ENCODE measurements around the gene HPN.

HPN gene

DNA sequence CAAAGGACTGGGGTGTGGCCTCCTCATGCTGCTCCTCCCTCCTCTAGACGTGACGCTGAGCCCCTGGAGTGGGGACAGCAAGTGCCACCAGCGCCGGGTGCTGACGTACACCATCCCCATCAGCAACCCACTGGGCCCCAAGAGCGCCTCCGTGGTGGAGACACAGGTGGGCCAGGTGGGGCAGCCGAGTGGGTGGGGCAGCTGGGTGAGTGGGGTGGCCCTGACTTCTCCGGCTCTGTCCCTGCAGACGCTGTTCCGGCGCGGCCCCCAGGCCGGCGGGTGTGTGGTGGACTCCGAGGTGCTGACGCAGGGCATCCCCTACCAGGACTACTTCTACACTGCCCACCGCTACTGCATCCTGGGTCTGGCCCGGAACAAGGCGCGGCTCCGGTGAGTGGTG lies 22.4 kb upstream of the HPN start:
- H3K9me3 ChIP-seq (ENCODE audit: severe bottlenecking) = no peaks in the 10 kb centered on the region
- no peak for DNase-seq
- H3K27me3 ChIP-seq (ENCODE audit: insufficient read depth, low read depth, severe bottlenecking) = no peaks in the 10 kb centered on the region
- H3K27ac ChIP-seq = no peak overlapping the region
- TF ChIP-seq, protein P1, sequence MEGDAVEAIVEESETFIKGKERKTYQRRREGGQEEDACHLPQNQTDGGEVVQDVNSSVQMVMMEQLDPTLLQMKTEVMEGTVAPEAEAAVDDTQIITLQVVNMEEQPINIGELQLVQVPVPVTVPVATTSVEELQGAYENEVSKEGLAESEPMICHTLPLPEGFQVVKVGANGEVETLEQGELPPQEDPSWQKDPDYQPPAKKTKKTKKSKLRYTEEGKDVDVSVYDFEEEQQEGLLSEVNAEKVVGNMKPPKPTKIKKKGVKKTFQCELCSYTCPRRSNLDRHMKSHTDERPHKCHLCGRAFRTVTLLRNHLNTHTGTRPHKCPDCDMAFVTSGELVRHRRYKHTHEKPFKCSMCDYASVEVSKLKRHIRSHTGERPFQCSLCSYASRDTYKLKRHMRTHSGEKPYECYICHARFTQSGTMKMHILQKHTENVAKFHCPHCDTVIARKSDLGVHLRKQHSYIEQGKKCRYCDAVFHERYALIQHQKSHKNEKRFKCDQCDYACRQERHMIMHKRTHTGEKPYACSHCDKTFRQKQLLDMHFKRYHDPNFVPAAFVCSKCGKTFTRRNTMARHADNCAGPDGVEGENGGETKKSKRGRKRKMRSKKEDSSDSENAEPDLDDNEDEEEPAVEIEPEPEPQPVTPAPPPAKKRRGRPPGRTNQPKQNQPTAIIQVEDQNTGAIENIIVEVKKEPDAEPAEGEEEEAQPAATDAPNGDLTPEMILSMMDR (IDR thresholded peaks at IDR 0.05; ENCODE audit: low read depth, low read length) = no peak
- H3K36me3 ChIP-seq = peaks cover 97% of the 10 kb centered on the region
- H3K4me3 ChIP-seq (ENCODE audit: low read depth, low read length) = no peak overlapping the region

DNA sequence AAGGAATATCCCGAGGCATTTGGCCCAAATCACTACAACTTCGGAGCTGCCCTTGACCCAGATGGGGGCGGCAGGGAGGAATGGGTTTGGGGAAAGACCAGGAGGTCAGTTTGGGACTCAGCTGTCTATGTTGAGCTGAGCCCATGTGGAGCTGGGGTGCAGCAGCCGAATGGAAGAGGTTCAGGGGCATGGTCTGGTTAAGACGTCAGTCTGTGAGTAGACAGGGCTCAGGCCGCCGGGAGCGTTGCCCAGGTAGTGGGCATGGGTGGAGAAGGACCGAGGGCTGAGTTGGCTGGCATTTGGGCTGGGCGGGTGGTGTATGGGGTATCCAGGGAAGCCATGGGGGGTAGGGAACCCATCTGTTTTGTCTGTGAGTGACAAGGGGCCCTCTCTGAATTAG lies 20.5 kb upstream of the HPN start:
- no peak overlapping the region for H3K4me3 ChIP-seq (ENCODE audit: low read depth, low read length)
- no peak overlapping the region for H3K27ac ChIP-seq
- H3K27me3 ChIP-seq (ENCODE audit: insufficient read depth, low read depth, severe bottlenecking) = no peaks in the 10 kb centered on the region
- TF ChIP-seq, protein P1 (IDR thresholded peaks at IDR 0.05; ENCODE audit: low read depth, low read length) = no peak
- peaks cover 92% of the 10 kb centered on the region for H3K36me3 ChIP-seq
- no peak for DNase-seq
- no peaks in the 10 kb centered on the region for H3K9me3 ChIP-seq (ENCODE audit: severe bottlenecking)

DNA sequence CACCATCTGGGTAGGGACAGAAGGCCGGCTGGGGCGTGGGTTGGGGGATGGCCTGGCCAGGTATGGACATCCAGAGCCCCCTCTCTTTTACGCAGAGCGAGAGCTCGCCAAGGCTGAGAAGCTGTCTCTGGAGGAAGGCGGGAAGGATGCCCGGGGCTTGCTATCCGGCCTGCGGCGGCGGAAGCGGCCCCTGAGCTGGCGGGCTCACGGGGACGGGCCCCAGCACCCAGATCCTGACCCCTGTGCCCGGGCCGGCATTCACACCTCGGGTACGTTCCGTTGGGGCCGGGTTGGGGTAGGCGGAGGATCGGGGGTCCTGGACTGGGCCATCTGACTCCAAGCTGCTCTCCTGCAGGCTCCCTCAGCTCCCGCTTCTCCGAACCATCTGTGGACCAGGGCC lies 19.9 kb upstream of the HPN start:
- TF ChIP-seq, protein P1 (IDR thresholded peaks at IDR 0.05; ENCODE audit: low read depth, low read length) = no peak
- Histone ChIP-seq H3K27ac (no peak overlapping the region; the same call in 1 of the 2 replicates), H3K4me3 (ENCODE audit: low read depth, low read length) (no peak overlapping the region), H3K9me3 (ENCODE audit: severe bottlenecking) (no peaks in the 10 kb centered on the region), H3K27me3 (ENCODE audit: insufficient read depth, low read depth, severe bottlenecking) (no peaks in the 10 kb centered on the region), H3K36me3 (peaks cover 90% of the 10 kb centered on the region)
- DNase-seq = no peak

DNA sequence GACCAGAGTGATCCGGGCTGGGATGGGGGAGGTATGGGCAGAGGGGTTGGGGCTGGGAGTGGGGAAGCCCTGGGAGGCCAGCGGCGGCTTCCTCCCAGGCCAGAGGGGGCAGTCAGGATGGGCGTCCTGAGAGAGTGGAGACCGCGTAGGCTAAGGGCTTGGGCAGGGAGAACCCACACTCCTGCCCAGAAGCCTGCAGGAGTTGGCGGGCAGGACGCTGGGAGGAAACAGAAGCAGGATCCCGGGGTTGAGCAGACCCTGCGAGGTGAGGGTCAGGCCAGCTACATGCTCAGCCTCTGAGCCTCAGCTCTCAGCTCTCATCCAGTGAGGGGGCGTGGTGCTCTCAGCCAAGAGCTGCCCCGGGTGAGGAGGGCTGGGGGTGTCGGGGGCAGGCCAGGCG lies 19.1 kb upstream of the HPN start:
- no peak for DNase-seq
- Histone ChIP-seq H3K9me3 (ENCODE audit: severe bottlenecking) (no peaks in the 10 kb centered on the region), H3K27me3 (ENCODE audit: insufficient read depth, low read depth, severe bottlenecking) (no peaks in the 10 kb centered on the region), H3K36me3 (peaks cover 89% of the 10 kb centered on the region), H3K27ac (no peak overlapping the region), H3K4me3 (ENCODE audit: low read depth, low read length) (no peak overlapping the region)
- TF ChIP-seq, protein P1 (IDR thresholded peaks at IDR 0.05; ENCODE audit: low read depth, low read length) = no peak

DNA sequence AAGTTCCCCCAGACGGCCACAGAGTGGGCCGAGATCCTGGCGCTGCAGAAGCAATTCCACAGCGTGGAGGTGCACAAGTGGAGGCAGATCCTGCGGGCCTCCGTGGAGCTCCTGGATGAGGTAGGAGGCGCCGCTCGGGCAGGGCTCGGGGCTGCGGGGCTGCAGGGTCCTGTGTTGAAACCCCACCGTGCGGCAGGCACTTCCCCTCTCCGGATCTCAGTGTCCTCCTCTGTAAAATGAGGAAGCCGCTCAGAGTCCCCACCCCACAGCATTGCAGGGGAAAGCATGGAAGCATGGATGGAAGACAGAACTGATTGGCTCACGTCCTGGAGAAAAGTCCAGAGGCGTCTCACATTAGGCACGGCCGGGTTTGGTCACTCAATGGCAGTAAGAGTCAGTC lies 18.1 kb upstream of the HPN start:
- no peak for DNase-seq
- Histone ChIP-seq H3K27me3 (ENCODE audit: insufficient read depth, low read depth, severe bottlenecking) (no peaks in the 10 kb centered on the region), H3K9me3 (ENCODE audit: severe bottlenecking) (no peaks in the 10 kb centered on the region), H3K36me3 (peaks cover 89% of the 10 kb centered on the region), H3K4me3 (ENCODE audit: low read depth, low read length) (no peak overlapping the region), H3K27ac (no peak overlapping the region)
- TF ChIP-seq, protein P1 (IDR thresholded peaks at IDR 0.05; ENCODE audit: low read depth, low read length) = no peak

DNA sequence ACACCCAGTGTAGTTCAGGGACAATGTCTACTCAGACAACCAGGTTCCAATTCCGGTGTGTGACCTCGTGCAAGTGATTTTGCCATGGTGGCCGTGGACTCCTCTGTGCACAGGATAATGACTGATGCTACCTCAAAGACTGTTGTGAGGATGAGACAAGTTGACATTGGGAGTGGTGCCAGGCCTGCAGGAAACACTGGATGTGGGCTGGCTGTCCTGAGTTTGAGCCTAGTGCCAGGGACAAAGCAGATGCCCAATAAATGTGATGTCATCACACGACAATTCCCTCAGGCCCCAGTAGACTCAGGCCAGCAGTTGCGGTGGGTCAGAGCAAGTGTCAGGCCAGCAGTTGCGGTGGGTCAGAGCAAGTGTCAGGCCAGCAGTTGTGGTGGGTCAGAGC lies 17.4 kb upstream of the HPN start:
- Histone ChIP-seq H3K36me3 (peaks cover 83% of the 10 kb centered on the region), H3K9me3 (ENCODE audit: severe bottlenecking) (no peaks in the 10 kb centered on the region), H3K27ac (no peak overlapping the region), H3K27me3 (ENCODE audit: insufficient read depth, low read depth, severe bottlenecking) (no peaks in the 10 kb centered on the region), H3K4me3 (ENCODE audit: low read depth, low read length) (no peak overlapping the region)
- TF ChIP-seq, protein P1 (IDR thresholded peaks at IDR 0.05; ENCODE audit: low read depth, low read length) = no peak
- no peak for DNase-seq

Measured in WERI-Rb-1 (cell line).